HEK293 (cell line): ENCODE data around the gene FRMD4B.

Experiments used
- CTCF ChIA-PET: fragments of 350-600 bp; formaldehyde crosslinking; extraction: SDS; loops from one replicate; lab custom pipeline; 2021; ENCODE audit warnings: antibody characterized with exemption; lab: Yijun Ruan, JAX
- POLR2A ChIA-PET: fragments of 300-600 bp; formaldehyde crosslinking; extraction: SDS; loops from one replicate; lab custom pipeline; 2020; ENCODE audit warnings: antibody characterized with exemption, inconsistent platforms; lab: Yijun Ruan, JAX
- H3K27ac ChIP-seq: fragments of 200-500 bp; sonication (Bioruptor generic); 2 replicates; pipeline ENCODE4 v1.5.1; 2014; ENCODE audit warnings: low read depth, low read length, control low read depth, inconsistent platforms; ENCODE audit errors: extremely low read depth
- H3K36me3 ChIP-seq, 2 experiments: fragments of 200-500 bp in 1 of 2; sonication (Bioruptor generic) in 1 of 2; 1 replicate in 1 of 2; 2 replicates in 1 of 2; pipeline ENCODE4 v1.5.1; 2014 to 2017; ENCODE audit warnings: inconsistent platforms in 2 of 2, low read length in 2 of 2; ENCODE audit not compliant: control insufficient read depth in 2 of 2, insufficient read depth in 1 of 2
- H3K4me1 ChIP-seq: fragments of 200-500 bp; sonication (Bioruptor generic); 2 replicates; pipeline ENCODE4 v1.5.1; 2014; ENCODE audit warnings: mild to moderate bottlenecking, low read length, inconsistent platforms; ENCODE audit not compliant: control insufficient read depth, insufficient read depth
- H3K4me3 ChIP-seq: 2 replicates; pipeline ENCODE4 v1.5.1; 2011; ENCODE audit warnings: low read depth, mild to moderate bottlenecking, control low read depth, low read length, moderate library complexity
- H3K9me3 ChIP-seq: fragments of 200-500 bp; sonication (Bioruptor generic); 2 replicates; pipeline ENCODE4 v1.5.1; 2014; ENCODE audit warnings: low read depth, low read length, inconsistent platforms; ENCODE audit not compliant: control insufficient read depth, insufficient read depth
- GLIS2 ChIP-seq: fragments of 450-650 bp; formaldehyde crosslinking; IDR thresholded peaks from 2 replicates; pipeline ENCODE4 v1.5.1; 2016; ENCODE audit warnings: missing biosample characterization, missing genetic modification characterization
- OSR2 ChIP-seq: fragments of 450-650 bp; formaldehyde crosslinking; IDR thresholded peaks from 2 replicates; pipeline ENCODE4 v1.5.1; 2016; ENCODE audit warnings: missing biosample characterization, missing genetic modification characterization
- PATZ1 ChIP-seq: fragments of 450-650 bp; formaldehyde crosslinking; IDR thresholded peaks from 2 replicates; pipeline ENCODE4 v1.5.1; 2016; ENCODE audit warnings: missing biosample characterization, missing genetic modification characterization
- PRDM10 ChIP-seq: fragments of 450-650 bp; formaldehyde crosslinking; IDR thresholded peaks from 2 replicates; pipeline ENCODE4 v1.5.1; 2016; ENCODE audit warnings: missing biosample characterization, missing genetic modification characterization
- ZBTB48 ChIP-seq: fragments of 450-650 bp; formaldehyde crosslinking; IDR thresholded peaks from 2 replicates; pipeline ENCODE4 v1.5.1; 2016; ENCODE audit warnings: missing biosample characterization, missing genetic modification characterization
- ZFP3 ChIP-seq: fragments of 450-650 bp; formaldehyde crosslinking; IDR thresholded peaks from 2 replicates; pipeline ENCODE4 v1.5.1; 2016; ENCODE audit warnings: low read depth, missing biosample characterization, missing genetic modification characterization
- ZFP41 ChIP-seq: fragments of 450-650 bp; formaldehyde crosslinking; IDR thresholded peaks from 2 replicates; pipeline ENCODE4 v1.5.1; 2016; ENCODE audit warnings: missing biosample characterization, missing genetic modification characterization, borderline replicate concordance
- ZNF133 ChIP-seq: fragments of 450-650 bp; formaldehyde crosslinking; IDR thresholded peaks from 2 replicates; pipeline ENCODE4 v1.5.1; 2016; ENCODE audit warnings: missing biosample characterization, missing genetic modification characterization
- ZNF2 ChIP-seq: fragments of 450-650 bp; formaldehyde crosslinking; IDR thresholded peaks from 2 replicates; pipeline ENCODE4 v1.5.1; 2016; ENCODE audit warnings: missing biosample characterization, missing genetic modification characterization
- ZNF23 ChIP-seq: fragments of 450-650 bp; formaldehyde crosslinking; IDR thresholded peaks from 2 replicates; pipeline ENCODE4 v1.5.1; 2016; ENCODE audit warnings: missing biosample characterization, missing genetic modification characterization, borderline replicate concordance
- ZNF423 ChIP-seq: fragments of 450-650 bp; formaldehyde crosslinking; IDR thresholded peaks from 2 replicates; pipeline ENCODE4 v1.5.1; 2016; ENCODE audit warnings: missing biosample characterization, missing genetic modification characterization
- ZNF518A ChIP-seq: fragments of 450-650 bp; formaldehyde crosslinking; conservative IDR thresholded peaks from 2 replicates; pipeline ENCODE4 v1.5.1; 2016; ENCODE audit warnings: low read depth, missing biosample characterization, missing genetic modification characterization
- ZNF600 ChIP-seq: fragments of 450-650 bp; formaldehyde crosslinking; IDR thresholded peaks from 2 replicates; pipeline ENCODE4 v1.5.1; 2016; ENCODE audit warnings: missing biosample characterization, missing genetic modification characterization
- ZNF776 ChIP-seq: fragments of 450-650 bp; formaldehyde crosslinking; IDR thresholded peaks from 2 replicates; pipeline ENCODE4 v1.5.0; 2017; ENCODE audit warnings: missing biosample characterization, missing genetic modification characterization, borderline replicate concordance
- ZSCAN16 ChIP-seq: fragments of 450-650 bp; formaldehyde crosslinking; IDR thresholded peaks from 2 replicates; pipeline ENCODE4 v1.5.1; 2016; ENCODE audit warnings: missing biosample characterization, missing genetic modification characterization
- ZSCAN23 ChIP-seq: fragments of 450-650 bp; formaldehyde crosslinking; IDR thresholded peaks from 2 replicates; pipeline ENCODE4 v1.5.1; 2016; ENCODE audit warnings: missing biosample characterization, missing genetic modification characterization
- ZXDB ChIP-seq: fragments of 450-650 bp; formaldehyde crosslinking; IDR thresholded peaks from 2 replicates; pipeline ENCODE4 v1.5.1; 2016; ENCODE audit warnings: missing biosample characterization, missing genetic modification characterization
- TF ChIP-seq, protein P1 (sequence below): fragments of 450-650 bp; formaldehyde crosslinking; IDR thresholded peaks from 2 replicates; pipeline ENCODE4 v1.5.1; 2016; ENCODE audit warnings: missing biosample characterization, missing genetic modification characterization
- TF ChIP-seq, protein P2 (sequence below): fragments of 450-650 bp; formaldehyde crosslinking; IDR thresholded peaks from 2 replicates; pipeline ENCODE4 v1.5.0; 2017; ENCODE audit warnings: missing biosample characterization, missing genetic modification characterization, borderline replicate concordance

FRMD4B gene

DNA sequence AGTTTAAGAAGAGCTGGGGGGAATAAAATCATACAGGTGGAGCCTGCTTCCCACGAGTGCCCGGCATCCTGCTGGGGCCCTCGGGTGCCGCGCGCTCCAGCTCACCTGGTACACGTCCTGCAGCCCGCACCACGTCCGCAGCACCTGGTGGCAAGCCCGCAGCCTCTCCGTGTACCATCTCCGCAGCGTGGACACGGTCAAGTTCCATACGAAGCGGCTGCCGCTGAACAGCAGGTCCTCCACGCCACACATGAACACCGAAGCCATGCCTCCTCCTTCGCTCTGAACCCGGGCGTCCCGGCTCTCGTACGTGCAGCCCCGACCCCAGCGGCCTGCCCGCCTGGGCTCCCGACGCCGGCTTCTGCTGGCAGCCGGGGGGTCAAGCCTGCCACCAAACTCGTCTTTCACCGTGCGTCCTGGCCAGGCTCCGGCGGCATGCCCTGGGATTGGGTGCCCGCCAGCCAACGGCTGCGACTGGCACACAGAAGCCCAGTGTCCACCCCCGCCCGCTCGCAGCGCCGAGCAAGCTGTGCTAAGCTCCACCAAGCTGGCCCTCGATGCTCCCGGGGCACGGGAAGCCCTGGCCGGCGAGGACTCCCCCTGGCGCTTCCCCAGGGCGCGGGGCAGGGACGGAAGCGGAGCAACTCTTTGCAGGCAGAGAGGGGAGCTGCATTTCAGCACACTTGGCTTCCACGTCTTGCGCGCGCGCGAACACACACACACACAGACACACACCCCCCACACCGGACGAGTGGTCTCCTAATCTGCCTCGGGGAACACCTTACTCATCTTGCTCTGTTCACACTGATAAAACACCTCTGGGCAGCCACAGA is at the start of gene FRMD4B (continued):
- TF ChIP-seq PRDM10 (tag by site-specific recombination): peak; percentile 77
- TF ChIP-seq ZNF423: peak; percentile 27; the same call in 1 of the 2 replicates
- TF ChIP-seq ZFP41 (tag by site-specific recombination): no peak
- TF ChIP-seq ZNF518A (tag by site-specific recombination): no peak
- TF ChIP-seq PATZ1: peak; percentile 40; the same call in 1 of the 2 replicates
- peak; percentile 85 for TF ChIP-seq GLIS2

DNA sequence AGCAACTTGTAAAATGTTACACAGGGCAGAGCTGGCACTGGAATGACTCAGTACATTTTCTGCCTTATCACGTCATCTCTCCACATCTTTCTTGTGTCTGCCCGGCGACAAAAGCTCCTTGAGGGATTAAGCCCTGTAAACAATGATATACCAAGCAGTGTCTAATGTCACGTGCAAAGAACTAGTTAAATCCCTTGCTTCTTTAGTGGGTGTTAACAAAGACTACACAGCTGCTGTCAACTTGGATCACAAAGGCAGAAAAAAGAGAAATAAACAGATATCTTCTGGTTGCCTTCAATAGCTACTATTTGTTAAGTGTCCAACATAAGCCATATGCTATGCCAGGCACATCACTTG is 48.1 kb upstream of the FRMD4B start:
- POLR2A ChIA-PET: interaction anchor here (0.6 kb wide), 1 partner anchor 51 kb away, joined by 4 read pairs; no protein-coding TSS in a partner anchor
- Histone ChIP-seq H3K27ac (no peak overlapping the region), H3K36me3 (no peaks in the 10 kb centered on the region), H3K4me1 (no peaks in the 10 kb centered on the region), H3K4me3 (no peak overlapping the region), H3K9me3 (no peaks in the 10 kb centered on the region)
- CTCF ChIA-PET: interaction anchor here (0.8 to 1.4 kb wide), 3 partner anchors 24 to 314 kb away, joined by 3 to 4 read pairs (median 4); no protein-coding TSS in a partner anchor
- TF ChIP-seq ZBTB48: no peak
- TF ChIP-seq ZNF133 (tag by site-specific recombination): no peak
- TF ChIP-seq, protein P1, sequence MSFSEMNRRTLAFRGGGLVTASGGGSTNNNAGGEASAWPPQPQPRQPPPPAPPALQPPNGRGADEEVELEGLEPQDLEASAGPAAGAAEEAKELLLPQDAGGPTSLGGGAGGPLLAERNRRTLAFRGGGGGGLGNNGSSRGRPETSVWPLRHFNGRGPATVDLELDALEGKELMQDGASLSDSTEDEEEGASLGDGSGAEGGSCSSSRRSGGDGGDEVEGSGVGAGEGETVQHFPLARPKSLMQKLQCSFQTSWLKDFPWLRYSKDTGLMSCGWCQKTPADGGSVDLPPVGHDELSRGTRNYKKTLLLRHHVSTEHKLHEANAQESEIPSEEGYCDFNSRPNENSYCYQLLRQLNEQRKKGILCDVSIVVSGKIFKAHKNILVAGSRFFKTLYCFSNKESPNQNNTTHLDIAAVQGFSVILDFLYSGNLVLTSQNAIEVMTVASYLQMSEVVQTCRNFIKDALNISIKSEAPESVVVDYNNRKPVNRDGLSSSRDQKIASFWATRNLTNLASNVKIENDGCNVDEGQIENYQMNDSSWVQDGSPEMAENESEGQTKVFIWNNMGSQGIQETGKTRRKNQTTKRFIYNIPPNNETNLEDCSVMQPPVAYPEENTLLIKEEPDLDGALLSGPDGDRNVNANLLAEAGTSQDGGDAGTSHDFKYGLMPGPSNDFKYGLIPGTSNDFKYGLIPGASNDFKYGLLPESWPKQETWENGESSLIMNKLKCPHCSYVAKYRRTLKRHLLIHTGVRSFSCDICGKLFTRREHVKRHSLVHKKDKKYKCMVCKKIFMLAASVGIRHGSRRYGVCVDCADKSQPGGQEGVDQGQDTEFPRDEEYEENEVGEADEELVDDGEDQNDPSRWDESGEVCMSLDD: no peak
- 0 out of 2 replicates have a peak, but pooled peaks have one; percentile 15 for TF ChIP-seq ZNF600 (tag by site-specific recombination)
- TF ChIP-seq, protein P2, sequence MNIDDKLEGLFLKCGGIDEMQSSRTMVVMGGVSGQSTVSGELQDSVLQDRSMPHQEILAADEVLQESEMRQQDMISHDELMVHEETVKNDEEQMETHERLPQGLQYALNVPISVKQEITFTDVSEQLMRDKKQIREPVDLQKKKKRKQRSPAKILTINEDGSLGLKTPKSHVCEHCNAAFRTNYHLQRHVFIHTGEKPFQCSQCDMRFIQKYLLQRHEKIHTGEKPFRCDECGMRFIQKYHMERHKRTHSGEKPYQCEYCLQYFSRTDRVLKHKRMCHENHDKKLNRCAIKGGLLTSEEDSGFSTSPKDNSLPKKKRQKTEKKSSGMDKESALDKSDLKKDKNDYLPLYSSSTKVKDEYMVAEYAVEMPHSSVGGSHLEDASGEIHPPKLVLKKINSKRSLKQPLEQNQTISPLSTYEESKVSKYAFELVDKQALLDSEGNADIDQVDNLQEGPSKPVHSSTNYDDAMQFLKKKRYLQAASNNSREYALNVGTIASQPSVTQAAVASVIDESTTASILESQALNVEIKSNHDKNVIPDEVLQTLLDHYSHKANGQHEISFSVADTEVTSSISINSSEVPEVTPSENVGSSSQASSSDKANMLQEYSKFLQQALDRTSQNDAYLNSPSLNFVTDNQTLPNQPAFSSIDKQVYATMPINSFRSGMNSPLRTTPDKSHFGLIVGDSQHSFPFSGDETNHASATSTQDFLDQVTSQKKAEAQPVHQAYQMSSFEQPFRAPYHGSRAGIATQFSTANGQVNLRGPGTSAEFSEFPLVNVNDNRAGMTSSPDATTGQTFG (tag by site-specific recombination): no peak
- no peak; the same call in 1 of the 2 replicates for TF ChIP-seq OSR2 (tag by site-specific recombination)
- TF ChIP-seq ZNF23 (tag by site-specific recombination): no peak
- TF ChIP-seq ZNF776 (tag by site-specific recombination): no peak
- TF ChIP-seq ZFP3 (tag by site-specific recombination): no peak
- no peak for TF ChIP-seq ZNF2 (tag by site-specific recombination)
- no peak for TF ChIP-seq ZSCAN23
- TF ChIP-seq ZXDB (tag by site-specific recombination): peak; percentile 16; the same call in 1 of the 2 replicates
- no peak for TF ChIP-seq ZSCAN16
